Upper lobe of left lung (tissue), 4 donors: ENCODE results near the gene TCL1B.

Experiments used
- CTCF ChIP-seq, 6 experiments: fragments of 450-650 bp in 4 of 6; fragments of 200-600 bp in 2 of 6; sonication (generic) in 2 of 6; IDR thresholded peaks; one replicate each; pipeline ENCODE4 v1.5.1; 2016 to 2019; ENCODE audit warnings: antibody characterized with exemption in 6 of 6
- EP300 ChIP-seq, 4 donors: sonication (generic); formaldehyde crosslinking; IDR thresholded peaks; one replicate each; pipeline ENCODE4 v1.5.1; 2017; ENCODE audit warnings: antibody characterized with exemption in 4 of 4, control low read depth in 2 of 4
- POLR2A ChIP-seq, 4 donors: fragments of 450-650 bp; IDR thresholded peaks; one replicate each; pipeline ENCODE4 v1.5.1; 2016 to 2017; ENCODE audit warnings: antibody characterized with exemption in 4 of 4, mild to moderate bottlenecking in 2 of 4

- TF ChIP-seq CTCF (IDR thresholded peaks at IDR 0.05) (no peak), POLR2A (IDR thresholded peaks at IDR 0.05) (no peak), EP300 (IDR thresholded peaks at IDR 0.05) (no peak)
Observed at GRCh38 chr14:95666450-95666849, 19.8 kb upstream of the TCL1B start.
